Transverse colon (tissue), 4 donors: Measurements from ENCODE around the gene MARK2. TPM values are rescaled to one million over a fixed set of nuclear protein-coding genes. Genes with fewer than 3 reads are reported as not detected.

Source experiments
- DNase-seq: peaks from one replicate; pipeline ENCODE4 v3.0.0-alpha.2; 2019
- H3K27ac ChIP-seq, 4 donors: fragments of 200-600 bp; sonication (generic); 2 replicates each; pipeline ENCODE4 v1.5.1; 2016 to 2018; ENCODE audit warnings: inconsistent platforms in 4 of 4
- H3K27me3 ChIP-seq: fragments of 200-600 bp; sonication (generic); 2 replicates; pipeline ENCODE4 v1.5.1; 2017; ENCODE audit warnings: inconsistent platforms
- H3K36me3 ChIP-seq, 4 donors: fragments of 200-600 bp; sonication (generic); 2 replicates each; pipeline ENCODE4 v1.5.1; 2017 to 2019; ENCODE audit warnings: inconsistent platforms in 4 of 4
- H3K4me1 ChIP-seq, 4 donors: fragments of 200-600 bp; sonication (generic); 2 replicates each; pipeline ENCODE4 v1.5.1; 2017 to 2020; ENCODE audit warnings: inconsistent platforms in 4 of 4
- H3K4me3 ChIP-seq, 4 donors: fragments of 200-600 bp; sonication (generic); 1 replicate in 1 of 4; 2 replicates in 3 of 4; pipeline versions ENCODE4 v1.5.1 to v1.6.1; 2017 to 2019; ENCODE audit warnings: inconsistent platforms in 4 of 4
- H3K9me3 ChIP-seq, 2 donors: fragments of 200-600 bp; sonication (generic); 2 replicates each; pipeline ENCODE4 v1.5.1; 2017 to 2019; ENCODE audit warnings: inconsistent platforms in 2 of 2
- POLR2A ChIP-seq: fragments of 450-650 bp; IDR thresholded peaks from one replicate; pipeline ENCODE4 v1.6.1; 2016; ENCODE audit warnings: antibody characterized with exemption, mild to moderate bottlenecking, moderate library complexity
- WGBS, 2 donors: methylation state at CpG; one replicate each; pipeline ENCODE4 v1.1.5; 2018; ENCODE audit warnings: low coverage in 1 of 2; 5-methylcytosine and 5-hydroxymethylcytosine counted together
- in situ Hi-C, 4 donors: fragments of 200-750 bp; cut with MboI; loops; one replicate each; pipeline versions ENCODE4 v1.15.0 to v1.15.1; 2017; ENCODE audit warnings: low sequenced_read_pairs in 3 of 4, low pct_ligation_motif_present in 1 of 4, low pct_unique_long_range_greater_than_20kb in 1 of 4
- intact Hi-C: fragments of 100-400 bp; cut with DNase I; formaldehyde crosslinking; loops from one replicate; pipeline ENCODE4 v1.15.1; 2023; ENCODE audit warnings: low total_unique reads
- small RNA-seq, 4 donors: library from RNA; depleted of rRNA; stranded (forward); fragments of <200 nt; gene quantifications; one replicate each; pipeline ENCODE3, GENCODE V24; 2016
- total RNA-seq, 4 donors: library from RNA; depleted of rRNA; stranded (reverse); fragments of >200 nt; gene quantifications; one replicate each; pipeline ENCODE4 v1.1.0, GENCODE V29; 2016

The MARK2 gene
- total RNA-seq, 4 donors from 2014 or later, result 33.0 to 106 (median 77.8) TPM

DNA sequence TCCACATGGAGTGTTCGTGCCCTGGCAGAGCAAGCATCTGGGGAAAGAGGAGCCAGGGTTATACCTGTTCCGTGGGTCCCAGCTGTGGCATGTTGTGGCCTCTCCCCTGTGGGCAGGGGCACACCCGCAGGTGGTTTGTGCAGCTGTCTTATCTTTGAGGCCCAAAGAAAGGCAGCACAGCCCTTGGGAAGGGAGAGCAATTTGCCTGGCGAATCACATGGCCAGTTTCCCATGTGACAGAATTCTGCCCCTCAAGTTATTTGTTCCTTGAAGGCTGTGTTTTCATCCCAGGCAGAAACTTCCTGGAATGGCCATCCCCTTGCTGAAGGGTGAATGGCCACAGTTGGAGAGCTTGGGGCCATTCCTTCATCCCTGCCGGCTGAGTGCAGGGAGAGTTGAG, 119.1 kb downstream of the MARK2 start:
- H3K27ac ChIP-seq, result no peak overlapping the region
- H3K9me3 ChIP-seq, result no peaks in the 10 kb centered on the region
- H3K4me3 ChIP-seq, result no peak overlapping the region
- H3K4me1 ChIP-seq, result no peaks in the 10 kb centered on the region
- DNase-seq, result no peak
- H3K27me3 ChIP-seq, result no peaks in the 10 kb centered on the region
- intact Hi-C loops, result no loop called here
- WGBS, 2 donors, result 66% methylated on average over 5 of the region's 5 CpGs; no CpG with 5 or more reads in 1 of the 2 donors
- no peak for TF ChIP-seq POLR2A
- peaks cover 0 to 23% (median 0%) of the 10 kb centered on the region in 4 donors for H3K36me3 ChIP-seq
- in situ Hi-C loops, result no loop called here

Small RNAs within 50 kb of the gene (small RNA-seq; reads per million reads assigned to genes)
- gene AP006289.1 (0 to 0.18 (median 0) reads per million in 4 donors), gene RN7SL596P (0 reads per million in 4 donors), gene RNU6-1306P (0 reads per million in 4 donors)

Other genes with a start within 250 kb of the MARK2 start
- gene PLAAT3, start 224.7 kb upstream of the MARK2 start, total RNA-seq, result 10 to 100 TPM in 3 of 4 donors, 1 to 10 TPM in 1; 8.6 to 16.7 (median 10.5) TPM
- gene ATL3, start 167.7 kb upstream of the MARK2 start, total RNA-seq, result 10 to 100 TPM; 18.7 to 60.8 (median 40.0) TPM
- 100 to 1,000 TPM in 2 of 4 donors, 10 to 100 TPM in 2; 44.8 to 187 (median 117) TPM for gene RTN3, start 157.6 kb upstream of the MARK2 start, total RNA-seq
- 10 to 100 TPM in 3 of 4 donors, 1 to 10 TPM in 1; 4.6 to 15.7 (median 11.0) TPM for gene ZFTA, start 70.3 kb upstream of the MARK2 start, total RNA-seq
- gene SPINDOC, start 25.7 kb upstream of the MARK2 start, total RNA-seq, result 1 to 10 TPM; 1.5 to 9.8 (median 5.2) TPM
- gene RCOR2, start 78.1 kb downstream of the MARK2 start, total RNA-seq, result under 1 TPM in 2 of 4 donors, not detected in 2; 0.64 to 0.82 TPM
- gene NAA40, start 99.9 kb downstream of the MARK2 start, total RNA-seq, result 10 to 100 TPM; 25.8 to 36.6 (median 34.3) TPM
- gene COX8A, start 135.5 kb downstream of the MARK2 start, total RNA-seq, result 1,000 to 10,000 TPM in 2 of 4 donors, 100 to 1,000 TPM in 2; 471 to 1,475 (median 1,057) TPM
- gene OTUB1, start 147.3 kb downstream of the MARK2 start, total RNA-seq, result 100 to 1,000 TPM in 1 of 4 donors, 10 to 100 TPM in 3; 52.7 to 114 (median 79.4) TPM
- 1 to 10 TPM in 2 of 4 donors, under 1 TPM in 2; 0.32 to 1.4 (median 0.90) TPM for gene FLRT1, start 196.8 kb downstream of the MARK2 start, total RNA-seq